Epidermal melanocyte (primary cell): ENCODE data around the gene AOPEP.
A peak's percentile ranks its signal among the peaks of the same experiment; 100 is the strongest.

ENCODE experiments used
- DNase-seq: peaks from one replicate; pipeline ENCODE4 v3.0.0; 2011; ENCODE audit warnings: low spot score; ENCODE audit not compliant: insufficient read length

The AOPEP gene

DNA sequence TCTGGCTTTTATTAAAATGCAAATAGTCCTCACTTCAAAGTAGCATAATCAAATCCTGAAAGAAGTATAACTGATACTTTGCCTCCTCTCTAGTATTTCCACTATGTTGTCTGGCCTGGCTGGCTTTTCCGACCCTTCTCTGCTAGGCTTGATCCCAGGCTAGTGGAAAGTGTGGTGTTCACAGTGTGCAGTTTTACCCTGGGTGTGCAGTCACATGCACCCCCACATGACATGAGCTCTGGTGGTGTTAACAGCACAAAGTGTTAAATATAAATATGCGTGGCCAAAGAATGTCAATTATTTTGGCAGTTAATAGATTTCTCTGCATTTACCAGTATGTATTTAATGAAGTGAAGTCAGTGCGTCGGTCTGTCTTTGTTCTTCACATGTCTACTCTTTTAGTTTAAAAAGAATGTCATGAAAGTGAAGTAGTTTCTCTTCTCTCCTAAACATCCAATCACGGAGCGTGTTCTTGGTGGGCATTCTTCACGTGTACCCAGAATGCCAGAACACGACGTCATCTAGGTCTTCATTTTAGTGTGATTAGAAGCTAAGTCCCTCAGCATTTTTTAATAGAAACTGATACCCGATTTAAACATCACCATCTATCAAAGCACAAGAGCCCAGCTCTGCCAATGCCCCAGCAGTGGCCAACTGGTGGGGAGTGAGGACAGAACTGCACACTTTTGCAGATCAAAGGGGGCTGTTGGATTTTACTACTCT lies 304.6 kb downstream of the AOPEP start:
- no peak for DNase-seq

DNA sequence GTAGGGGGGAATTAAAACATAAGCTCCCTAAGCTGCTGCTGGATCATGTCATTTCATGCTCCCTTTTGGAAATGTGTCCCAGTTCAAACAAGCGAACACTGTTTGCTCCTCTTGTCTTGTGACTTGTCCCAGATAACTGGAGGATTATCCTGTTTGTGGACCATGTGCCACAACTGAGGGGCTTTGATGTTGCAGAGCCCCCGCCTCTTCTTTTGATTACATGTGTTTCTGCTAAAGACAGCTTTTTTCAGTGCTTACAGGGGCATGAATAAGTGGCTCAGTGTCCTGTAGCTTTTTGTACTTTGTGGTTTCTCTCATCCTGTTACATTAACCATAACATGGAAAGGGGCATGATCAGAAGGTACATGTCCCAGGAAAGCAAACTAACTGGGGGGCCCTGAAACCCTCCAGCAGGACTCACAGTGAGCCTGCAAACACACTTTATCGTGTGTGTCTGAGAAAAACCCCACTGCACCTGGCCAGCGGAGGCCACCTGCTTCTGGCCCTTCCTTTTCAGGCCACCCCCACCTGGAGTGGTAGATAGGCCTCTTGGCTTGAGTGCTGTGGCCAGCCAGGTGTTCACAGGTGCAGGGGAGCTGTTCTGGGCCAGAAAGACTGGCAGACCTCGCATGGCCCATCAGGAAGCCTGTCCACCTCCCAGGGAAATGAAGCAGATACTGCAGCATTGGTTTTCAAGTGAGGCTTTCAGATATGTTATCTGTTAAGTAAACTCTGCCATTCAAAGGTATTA lies 305.4 kb downstream of the AOPEP start:
- DNase-seq = no peak

DNA sequence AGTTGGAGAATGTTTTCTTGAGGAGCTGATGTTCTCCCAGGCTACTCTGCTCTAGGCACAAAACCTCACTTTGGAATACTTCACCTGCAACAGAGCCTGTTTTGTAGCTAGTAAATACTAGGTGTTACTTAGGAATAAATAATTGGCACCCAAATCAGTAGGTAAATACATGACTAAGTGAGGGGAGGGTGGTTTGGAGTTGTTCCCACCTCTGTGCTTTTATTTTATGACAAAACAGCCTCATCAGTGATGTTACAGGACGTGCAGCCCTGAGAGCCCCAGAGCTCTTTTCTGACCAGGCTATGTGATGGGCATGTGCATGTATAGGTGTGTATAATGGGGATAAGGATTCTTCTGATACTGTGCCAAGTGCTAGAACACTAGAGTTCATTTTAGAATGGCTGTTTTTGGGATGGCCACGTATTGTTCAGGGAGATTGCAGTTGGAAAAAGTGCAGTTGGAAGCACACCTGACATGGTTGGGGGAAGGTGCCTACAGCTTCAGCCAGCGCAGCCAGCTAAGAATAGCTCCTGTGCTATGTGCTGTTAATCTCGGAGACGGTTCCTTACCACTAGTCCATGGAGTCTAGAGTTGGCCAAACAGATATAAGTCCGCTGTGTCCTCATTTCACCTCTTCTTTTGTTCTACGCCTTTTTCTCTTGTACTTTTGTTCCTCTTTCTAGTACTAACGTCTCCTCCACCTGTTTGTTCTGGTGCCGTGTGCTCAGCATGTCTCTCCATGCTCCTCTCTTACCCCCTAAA lies 306.3 kb downstream of the AOPEP start:
- no peak for DNase-seq

DNA sequence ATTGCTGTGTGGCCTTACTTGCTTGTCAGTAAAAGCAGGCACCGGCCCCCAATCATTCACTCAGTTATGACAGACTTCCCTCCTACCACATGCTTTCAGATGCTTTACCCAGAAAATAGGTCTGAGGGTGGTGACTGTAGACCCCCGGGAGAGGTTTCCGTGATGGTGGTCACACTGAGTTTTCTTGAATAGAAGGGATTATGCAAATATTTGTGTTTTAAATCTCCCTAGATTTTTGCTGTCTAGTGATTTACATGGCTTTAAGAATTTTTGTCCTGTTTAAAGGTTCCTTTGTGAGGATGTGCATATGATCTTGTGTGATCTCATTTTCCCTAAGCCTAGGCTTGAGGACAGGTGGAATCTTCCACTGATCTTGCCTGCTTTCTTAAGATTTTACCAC lies 309.3 kb downstream of the AOPEP start:
- DNase-seq = no peak

DNA sequence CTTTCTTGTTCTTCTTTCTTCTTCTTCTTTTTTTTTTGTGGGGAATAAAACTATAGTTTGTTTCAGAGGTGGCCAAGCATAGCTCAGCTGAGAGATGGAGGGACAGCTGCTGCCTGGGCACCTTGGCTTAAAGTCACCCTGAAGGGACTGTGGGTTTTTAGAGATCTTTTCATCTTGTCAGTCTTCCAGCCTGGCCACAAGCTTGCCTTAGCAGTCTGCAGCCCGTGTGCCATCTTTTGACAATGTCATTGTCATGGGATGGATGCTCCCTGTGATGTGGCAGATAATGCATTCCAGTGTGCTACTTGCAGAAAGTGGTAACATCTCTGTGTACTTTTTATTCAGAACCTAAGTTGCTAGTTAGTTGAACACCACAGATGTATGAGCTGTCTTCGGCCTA lies 310.2 kb downstream of the AOPEP start:
- no peak for DNase-seq

DNA sequence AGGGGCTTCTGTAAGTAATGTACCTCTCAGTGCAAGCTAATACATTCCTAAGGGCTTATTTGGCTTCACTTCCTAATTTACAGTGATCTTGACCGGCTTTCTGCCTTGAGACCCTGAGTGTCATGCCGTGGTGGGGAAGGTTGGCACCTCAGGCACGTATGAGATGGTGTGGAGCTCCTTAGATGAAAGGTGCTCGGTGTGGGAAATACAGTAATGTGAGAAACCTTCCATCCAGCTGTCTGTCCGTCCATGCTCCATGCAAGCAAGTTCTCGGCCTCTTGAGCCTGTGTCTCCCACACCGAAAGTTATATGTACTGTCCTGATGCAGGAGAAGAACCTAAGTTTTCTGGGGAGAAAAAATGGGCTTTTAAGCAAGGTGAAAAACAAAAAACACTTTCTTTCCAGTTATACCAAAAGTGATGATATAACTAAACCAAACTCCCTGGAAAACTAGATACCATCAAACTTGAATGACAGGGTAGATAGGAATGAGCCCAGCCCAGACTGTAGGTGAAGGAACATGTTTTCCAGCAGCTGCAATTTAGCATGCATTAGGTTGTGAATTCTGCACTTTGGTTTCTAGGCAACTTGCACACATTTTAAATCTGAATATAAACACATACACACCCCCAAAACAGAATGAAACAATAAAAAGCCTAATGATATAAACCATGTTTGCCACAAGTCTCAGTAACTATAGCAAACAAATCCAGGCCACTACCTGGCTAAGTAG lies 311.5 kb downstream of the AOPEP start:
- no peak for DNase-seq

DNA sequence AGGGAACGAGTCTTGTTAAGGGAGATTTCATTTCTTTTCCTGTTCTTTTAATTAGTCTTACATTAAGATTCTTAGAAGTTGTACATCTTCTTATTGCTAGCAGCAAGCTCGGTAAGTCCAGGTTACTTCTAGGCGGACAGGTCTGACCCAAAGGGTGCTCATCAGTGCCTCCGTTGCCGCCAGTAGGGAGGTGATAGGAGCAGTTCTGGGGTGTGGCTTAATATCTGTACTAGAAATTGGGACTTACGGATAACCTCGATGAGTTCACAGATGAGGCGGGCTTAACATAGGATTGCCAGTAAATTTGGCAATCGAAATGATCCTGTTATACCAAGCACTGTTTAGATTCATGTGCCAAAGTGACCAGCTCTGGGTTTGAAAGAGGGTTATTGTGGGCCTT lies 312.2 kb downstream of the AOPEP start:
- no peak for DNase-seq

DNA sequence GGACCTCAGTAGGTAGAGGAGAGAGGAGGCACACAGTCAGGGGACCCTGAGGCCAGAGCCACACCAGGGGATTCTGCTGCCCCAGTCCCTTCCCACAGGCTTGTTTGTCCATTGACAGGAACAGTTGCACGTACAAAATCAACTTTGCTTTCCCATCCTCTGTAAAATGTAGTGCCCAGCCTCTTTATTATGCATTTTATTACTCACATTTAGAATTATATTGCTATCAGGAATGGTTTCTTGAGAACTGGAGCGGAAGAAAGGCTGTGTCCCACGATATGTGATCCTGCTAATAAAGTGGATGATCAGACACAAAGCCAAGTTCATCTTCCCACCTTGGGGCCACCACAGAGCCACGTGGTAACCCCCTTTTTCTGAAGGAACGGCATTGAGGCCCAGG lies 313.6 kb downstream of the AOPEP start:
- no peak for DNase-seq

DNA sequence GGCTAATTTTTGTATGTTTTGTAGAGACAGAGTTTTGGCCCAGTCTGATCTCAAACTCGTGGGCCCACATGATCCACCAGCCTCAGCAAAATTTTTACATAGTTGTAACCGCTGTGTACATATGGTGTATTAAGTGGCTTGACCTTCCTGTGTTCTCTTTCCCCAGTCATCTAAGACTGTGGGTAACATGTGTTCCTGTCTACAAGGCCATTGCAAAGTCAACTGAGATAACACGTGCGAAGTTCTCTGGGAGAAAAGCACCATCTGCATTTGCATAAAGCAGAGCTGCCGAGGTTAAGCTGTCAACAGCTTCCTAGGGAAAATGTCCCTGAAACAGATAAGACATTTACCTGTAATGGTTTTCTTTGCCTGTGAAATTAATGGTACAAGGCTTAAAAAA lies 317.3 kb downstream of the AOPEP start:
- DNase-seq = no peak

DNA sequence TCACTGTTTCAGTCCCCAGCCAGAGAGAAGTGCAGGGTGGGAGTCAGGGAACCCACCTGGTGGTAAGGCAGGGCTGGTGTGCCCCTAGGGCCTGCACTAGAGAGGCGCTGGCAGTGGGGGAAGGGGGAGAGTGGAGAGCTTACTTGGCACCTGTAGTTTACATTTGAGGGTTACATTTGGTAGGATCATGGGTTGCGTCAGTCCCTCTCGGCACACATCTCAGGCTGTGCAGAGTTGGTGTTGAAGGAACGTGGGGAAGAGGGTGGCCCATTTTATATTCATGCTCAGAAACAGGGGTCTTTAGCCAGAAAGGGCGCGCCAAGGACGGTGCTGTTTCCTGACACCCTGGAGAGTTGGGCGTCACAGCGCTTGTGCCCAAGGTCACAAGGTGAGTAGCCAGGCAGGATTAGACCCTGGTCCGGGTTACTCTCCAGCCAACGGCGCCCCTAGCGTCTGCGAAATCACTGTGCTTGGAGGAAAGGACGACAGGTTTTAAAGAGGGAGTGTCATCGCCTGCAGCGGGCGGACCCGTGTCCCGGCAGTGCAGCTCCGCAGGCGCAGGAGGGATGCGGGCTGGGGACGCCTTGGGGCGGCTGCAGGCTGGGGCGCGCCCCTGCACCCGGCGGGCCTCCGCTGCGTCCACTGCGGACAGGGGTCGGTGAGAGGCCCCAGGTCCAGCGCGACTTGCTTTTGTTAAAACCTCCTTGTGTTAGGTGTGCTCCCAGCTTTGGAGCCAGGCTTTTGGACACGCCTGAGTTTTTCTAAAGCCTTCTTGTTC lies 318.4 kb downstream of the AOPEP start:
- no peak for DNase-seq

DNA sequence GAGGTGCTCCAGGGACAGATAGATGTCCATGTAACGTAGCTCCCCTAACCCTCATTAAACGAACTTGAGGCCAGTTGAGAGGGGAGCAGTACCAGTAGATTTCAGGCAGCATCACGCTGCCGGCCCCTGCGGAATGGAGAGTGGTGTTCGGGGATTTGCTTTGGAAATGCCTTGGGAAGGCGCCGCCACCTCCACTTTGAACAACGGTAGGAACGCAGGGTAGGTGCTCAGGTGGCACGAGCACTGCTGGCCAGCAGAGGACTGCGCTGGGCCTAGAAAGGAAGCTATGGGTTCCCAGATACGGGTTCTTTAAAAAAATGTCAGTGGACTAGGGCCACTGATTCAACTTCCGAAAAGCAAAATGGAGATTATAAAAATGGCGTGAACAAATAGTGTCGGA lies 319.3 kb downstream of the AOPEP start:
- no peak for DNase-seq

DNA sequence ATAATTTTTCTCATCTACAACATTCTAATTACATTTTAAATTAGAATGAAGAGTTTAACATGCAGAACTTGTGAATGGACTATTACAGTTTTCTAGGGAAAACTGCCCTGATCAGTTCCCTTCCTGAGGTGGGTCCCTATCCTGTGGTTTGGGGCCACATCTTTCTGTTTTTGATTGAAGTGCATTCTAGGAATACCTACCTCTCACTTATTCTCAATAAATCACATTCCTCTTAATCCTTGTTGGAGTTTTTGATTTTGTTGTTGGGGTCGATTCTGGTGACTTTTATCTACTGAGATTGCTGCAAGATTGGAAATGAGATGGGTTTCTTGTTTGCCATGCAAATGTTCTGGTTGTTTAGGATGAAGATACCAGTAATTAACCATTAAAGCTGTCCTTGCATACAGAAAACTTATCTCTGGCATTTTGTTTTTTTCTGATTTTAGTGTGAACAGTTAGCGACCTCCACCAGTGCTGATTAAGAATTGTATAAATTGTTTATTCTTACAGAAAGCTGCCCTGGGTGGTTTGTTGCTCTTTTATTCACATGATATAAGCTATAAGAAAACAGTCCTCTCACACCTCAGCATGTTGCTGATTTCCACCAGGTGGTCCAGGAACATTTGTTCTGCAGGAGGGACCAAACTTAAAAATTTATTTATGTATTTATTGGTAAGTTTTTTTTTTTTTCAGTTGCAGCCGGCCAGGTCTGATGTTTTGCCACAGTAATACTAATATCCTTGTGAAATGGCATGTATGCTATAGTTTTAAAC lies 321.1 kb downstream of the AOPEP start:
- no peak for DNase-seq

DNA sequence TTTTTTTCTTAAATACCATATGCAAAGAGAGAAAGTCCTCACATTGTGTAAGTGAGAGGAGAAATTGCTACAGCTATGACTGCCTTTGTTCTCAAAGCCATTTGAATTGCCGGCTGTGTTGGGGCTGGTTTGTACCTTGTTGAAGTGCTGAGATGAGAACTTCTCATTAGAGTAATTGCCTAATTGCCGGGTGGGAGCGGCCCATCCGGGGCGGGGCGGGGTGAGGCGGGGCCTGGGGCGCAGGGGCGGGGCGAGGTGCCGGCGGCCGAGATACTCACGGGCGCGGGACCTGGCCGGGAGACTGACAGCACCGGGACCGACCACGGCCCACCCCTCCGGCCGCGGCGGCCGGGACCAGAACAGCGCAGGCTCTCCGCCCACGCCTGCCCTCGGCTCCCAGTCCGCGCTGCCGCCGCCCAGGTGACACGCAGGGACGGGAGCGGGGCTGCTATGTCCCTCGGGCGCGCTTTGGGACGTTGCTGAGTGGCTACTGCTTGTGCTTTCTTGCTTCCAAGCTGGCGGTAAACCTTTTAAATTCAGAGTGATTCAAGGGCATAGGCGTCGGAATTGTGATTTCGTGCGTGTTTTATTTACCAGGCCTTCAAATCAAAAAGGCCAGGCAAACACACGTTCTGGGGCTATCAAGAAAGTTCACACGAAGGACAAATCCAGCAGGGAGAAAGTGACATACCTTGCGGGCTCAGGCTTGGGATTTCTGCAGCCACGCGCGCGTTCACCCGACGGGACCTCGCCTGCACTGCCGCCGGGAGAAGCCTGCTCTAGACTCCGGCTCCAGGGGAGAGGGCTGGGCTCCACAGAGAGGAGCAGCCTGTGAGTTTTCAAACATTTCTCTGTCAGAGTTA lies 322.0 kb downstream of the AOPEP start:
- DNase-seq = peak; percentile 57

DNA sequence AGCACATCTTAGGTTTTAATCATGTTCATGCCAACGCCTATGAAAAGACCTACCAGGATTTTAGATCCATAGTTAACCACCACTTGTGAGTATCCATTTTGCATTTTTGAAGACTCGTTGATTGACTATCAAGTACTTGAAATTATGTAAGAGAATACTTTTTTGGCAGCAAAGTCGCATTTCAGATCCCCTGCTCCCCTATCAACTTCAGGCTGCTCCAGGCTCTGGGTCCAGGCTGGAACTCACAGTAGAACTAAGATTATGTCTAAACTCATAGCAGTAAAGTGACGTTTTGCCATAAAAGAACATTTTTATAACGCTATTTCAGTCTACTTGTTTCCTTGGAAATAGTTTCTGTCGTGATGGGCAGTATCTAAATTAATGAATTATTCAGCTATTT lies 323.3 kb downstream of the AOPEP start:
- no peak for DNase-seq

DNA sequence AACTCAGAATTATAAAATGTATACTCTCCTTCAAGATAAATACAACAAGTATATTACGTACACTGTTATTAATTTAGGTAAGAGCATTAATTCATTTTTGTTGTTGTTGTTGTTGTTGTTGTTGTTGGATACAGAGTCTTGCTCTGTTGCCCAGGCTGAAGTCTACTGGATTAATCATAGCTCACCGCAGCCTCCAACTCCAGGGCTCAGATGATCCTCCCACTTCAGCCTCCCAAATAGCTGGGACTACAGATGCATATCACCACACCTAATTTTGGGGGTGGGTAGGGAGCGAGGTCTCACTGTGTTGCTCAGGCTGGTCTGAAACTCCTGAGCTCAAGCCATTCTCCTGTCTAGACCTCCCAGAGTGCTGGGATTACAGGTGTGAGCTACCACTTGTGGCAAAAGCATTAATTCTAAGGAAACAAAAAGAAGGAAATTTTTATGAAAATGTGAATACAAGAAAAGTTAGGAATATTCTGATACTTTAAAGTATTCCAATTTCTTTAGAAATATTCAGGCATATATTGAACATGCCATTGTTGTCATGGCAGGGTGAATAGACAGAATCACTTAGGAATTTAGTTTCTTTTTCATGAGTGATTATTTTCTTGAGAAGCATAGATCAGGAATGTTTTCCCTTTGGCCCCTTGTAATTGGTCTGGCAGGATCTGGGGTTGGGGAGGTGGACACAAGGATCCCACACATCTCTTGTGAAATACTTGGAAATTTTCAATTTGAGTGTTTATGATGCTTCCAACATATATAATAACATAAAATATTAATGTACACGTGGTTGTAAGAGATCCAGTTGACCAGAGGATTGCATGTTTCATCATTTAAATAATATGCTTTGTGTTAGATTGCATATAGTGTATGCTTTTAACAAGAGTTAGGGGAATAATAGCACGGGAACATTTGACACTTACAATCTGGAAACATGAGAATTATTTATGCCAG lies 327.4 kb downstream of the AOPEP start:
- no peak for DNase-seq

DNA sequence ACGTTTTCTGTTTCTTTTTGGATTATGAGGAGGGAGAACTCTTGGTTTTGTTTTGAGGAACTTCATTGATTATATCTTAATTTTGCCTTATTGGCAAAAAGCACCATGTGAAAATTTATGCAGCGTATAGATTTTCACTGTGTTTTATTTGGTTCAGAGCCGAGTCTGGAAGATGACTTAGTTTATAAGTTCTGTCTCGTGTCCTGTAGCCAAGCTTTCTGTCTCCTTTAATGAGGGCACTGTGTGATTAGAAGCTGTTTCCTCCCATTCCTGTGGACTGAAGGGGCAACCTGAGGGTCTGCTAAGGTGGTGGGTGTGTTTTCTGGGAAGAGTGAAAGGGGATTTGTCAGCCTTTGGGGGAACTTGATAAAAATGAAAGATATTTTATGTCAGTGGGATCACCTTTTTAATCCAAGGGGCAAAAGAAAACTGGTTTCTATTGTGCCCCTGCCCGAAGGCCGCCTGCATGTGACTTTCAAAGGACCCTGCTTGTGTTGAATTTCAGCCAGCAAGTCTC lies 328.9 kb downstream of the AOPEP start:
- DNase-seq = no peak

DNA sequence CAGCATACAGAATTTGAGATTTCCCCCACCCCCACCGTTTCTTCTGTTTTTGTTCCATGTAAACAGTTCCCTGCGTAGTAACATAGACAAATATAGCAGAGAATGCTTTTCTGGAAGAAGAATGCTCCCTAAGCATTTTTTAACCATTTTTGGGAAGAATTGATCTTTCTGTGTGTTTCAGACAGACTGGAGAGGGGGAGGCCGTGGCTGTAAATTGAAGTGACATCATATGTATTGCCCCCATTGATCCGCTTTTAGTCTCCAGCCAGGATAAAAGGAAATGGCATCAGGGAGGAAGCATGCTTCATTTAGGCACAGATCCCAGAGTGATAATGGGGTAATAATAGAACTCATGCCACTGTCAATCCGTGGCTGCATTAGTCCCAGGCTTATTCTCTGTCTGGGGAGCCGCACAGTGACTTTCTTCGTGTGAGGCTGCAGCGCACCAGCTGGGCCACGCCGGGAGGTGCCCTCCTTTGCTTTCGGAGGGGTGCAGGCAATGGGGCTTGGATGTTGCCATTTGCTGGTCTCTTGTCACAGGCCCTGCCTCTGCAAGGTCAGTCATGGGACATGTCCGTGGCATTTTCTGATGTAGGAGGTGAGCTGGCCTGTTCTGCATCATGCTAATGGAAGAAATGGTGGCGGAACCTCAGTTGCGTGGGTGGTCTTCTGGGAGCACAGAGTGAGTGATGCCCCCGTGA lies 329.5 kb downstream of the AOPEP start:
- DNase-seq = no peak
